IPS-15b (cell line): Measurements from ENCODE around the gene MYL6.
"Not testable (repeated sequence)": the region's sequence is repeated elsewhere in the genome, so short reads cannot be mapped to it uniquely, and the experiment has no call there.

Experiments
- H3K27me3 ChIP-seq: one replicate; pipeline ENCODE4 v1.6.1; 2013; ENCODE audit warnings: low read length; ENCODE audit not compliant: control insufficient read depth, insufficient read depth
- H3K36me3 ChIP-seq: one replicate; pipeline ENCODE4 v1.6.1; 2013; ENCODE audit warnings: low read length; ENCODE audit not compliant: control insufficient read depth, insufficient read depth
- H3K4me1 ChIP-seq: one replicate; pipeline ENCODE4 v1.6.1; 2013; ENCODE audit warnings: mild to moderate bottlenecking, low read length; ENCODE audit not compliant: control insufficient read depth, insufficient read depth
- H3K4me3 ChIP-seq: one replicate; pipeline ENCODE4 v1.5.1; 2013; ENCODE audit warnings: low read depth, low read length
- H3K9ac ChIP-seq: one replicate; pipeline ENCODE4 v1.6.1; 2013; ENCODE audit warnings: low read depth, mild to moderate bottlenecking, low read length
- H3K9me3 ChIP-seq: one replicate; pipeline ENCODE4 v1.6.1; 2013; ENCODE audit warnings: mild to moderate bottlenecking, low read length; ENCODE audit not compliant: control insufficient read depth, insufficient read depth

MYL6 gene

GRCh38 chr12:56153678-56154065 lies 4.5 kb upstream of the MYL6 start:
- H3K4me1 ChIP-seq = peaks cover 4% of the 10 kb centered on the region
- no peaks in the 10 kb centered on the region for H3K27me3 ChIP-seq
- peak overlapping the region; percentile 82 for H3K4me3 ChIP-seq
- peaks cover 14% of the 10 kb centered on the region for H3K36me3 ChIP-seq
- H3K9ac ChIP-seq = no peak overlapping the region
- no peaks in the 10 kb centered on the region for H3K9me3 ChIP-seq

GRCh38 chr12:56154246-56154771 lies 3.9 kb upstream of the MYL6 start:
- Histone ChIP-seq H3K4me1 (peaks cover 4% of the 10 kb centered on the region), H3K27me3 (no peaks in the 10 kb centered on the region), H3K4me3 (no peak overlapping the region), H3K9ac (no peak overlapping the region), H3K9me3 (no peaks in the 10 kb centered on the region), H3K36me3 (peaks cover 14% of the 10 kb centered on the region)

- Histone ChIP-seq H3K4me3 (no peak overlapping the region), H3K9me3 (no peaks in the 10 kb centered on the region), H3K9ac (no peak overlapping the region), H3K36me3 (peaks cover 19% of the 10 kb centered on the region), H3K27me3 (no peaks in the 10 kb centered on the region), H3K4me1 (peaks cover 4% of the 10 kb centered on the region)
Measured at GRCh38 chr12:56154818-56155217, 3.3 kb upstream of the MYL6 start.

- no peaks in the 10 kb centered on the region for H3K27me3 ChIP-seq
- H3K4me1 ChIP-seq = peaks cover 8% of the 10 kb centered on the region
- peaks cover 24% of the 10 kb centered on the region for H3K36me3 ChIP-seq
- H3K4me3 ChIP-seq = no peak overlapping the region
- no peaks in the 10 kb centered on the region for H3K9me3 ChIP-seq
- H3K9ac ChIP-seq = no peak overlapping the region
Measured at GRCh38 chr12:56155256-56155845, 2.8 kb upstream of the MYL6 start.

- Histone ChIP-seq H3K4me3 (peak overlapping the region; percentile 69), H3K36me3 (peaks cover 36% of the 10 kb centered on the region), H3K9ac (peak overlapping the region; percentile 89), H3K4me1 (peaks cover 19% of the 10 kb centered on the region)
- H3K9me3 ChIP-seq, H3K27me3 ChIP-seq: not testable (repeated sequence)
Measured at GRCh38 chr12:56156464-56157200, 1.5 kb upstream of the MYL6 start.

GRCh38 chr12:56157201-56158028 lies 744 bp upstream of the MYL6 start:
- H3K4me1 ChIP-seq = peaks cover 19% of the 10 kb centered on the region
- peak overlapping the region; percentile 89 for H3K9ac ChIP-seq
- no peaks in the 10 kb centered on the region for H3K9me3 ChIP-seq
- no peaks in the 10 kb centered on the region for H3K27me3 ChIP-seq
- peaks cover 43% of the 10 kb centered on the region for H3K36me3 ChIP-seq
- H3K4me3 ChIP-seq = peak overlapping the region; percentile 69

- Histone ChIP-seq H3K9me3 (no peaks in the 10 kb centered on the region), H3K36me3 (peaks cover 53% of the 10 kb centered on the region), H3K4me1 (peaks cover 21% of the 10 kb centered on the region)
Measured at GRCh38 chr12:56158926-56159461, 835 bp downstream of the MYL6 start.

GRCh38 chr12:56159482-56160192 lies 1.5 kb downstream of the MYL6 start:
- Histone ChIP-seq H3K4me3 (peak overlapping the region; percentile 98), H3K9me3 (no peaks in the 10 kb centered on the region), H3K4me1 (peaks cover 21% of the 10 kb centered on the region), H3K36me3 (peaks cover 55% of the 10 kb centered on the region), H3K9ac (peak overlapping the region; percentile 30), H3K27me3 (no peaks in the 10 kb centered on the region)

More at GRCh38 chr12:56158926-56159461, 835 bp downstream of the MYL6 start:
- Histone ChIP-seq H3K27me3 (no peaks in the 10 kb centered on the region), H3K4me3 (peak overlapping the region; percentile 98), H3K9ac (peak overlapping the region; percentile 96)

GRCh38 chr12:56160193-56160763 lies 2.1 kb downstream of the MYL6 start:
- H3K4me3 ChIP-seq = peak overlapping the region; percentile 98
- no peaks in the 10 kb centered on the region for H3K27me3 ChIP-seq
- H3K9me3 ChIP-seq = no peaks in the 10 kb centered on the region
- H3K4me1 ChIP-seq = peaks cover 21% of the 10 kb centered on the region
- peak overlapping the region; percentile 8 for H3K9ac ChIP-seq
- peaks cover 57% of the 10 kb centered on the region for H3K36me3 ChIP-seq

- Histone ChIP-seq H3K9ac (peak overlapping the region; percentile 8), H3K36me3 (peaks cover 56% of the 10 kb centered on the region), H3K4me1 (peaks cover 21% of the 10 kb centered on the region), H3K9me3 (no peaks in the 10 kb centered on the region), H3K27me3 (no peaks in the 10 kb centered on the region), H3K4me3 (no peak overlapping the region)
Measured at GRCh38 chr12:56160894-56161689, 2.9 kb downstream of the MYL6 start.
